ENCODE results near the gene PLCL2.
"Not testable (repeated sequence)": the region's sequence is repeated elsewhere in the genome, so short reads cannot be mapped to it uniquely, and the experiment has no call there.

PLCL2 gene

GRCh38 chr3:16957852-16958251 is 73.1 kb downstream of the PLCL2 start:
- H3K4me1 ChIP-seq (ENCODE audit: control insufficient read depth, low read depth, low read length), result peaks cover 13% of the 10 kb centered on the region
- H3K36me3 ChIP-seq (ENCODE audit: control insufficient read depth, low read depth, low read length); H3K27ac ChIP-seq (ENCODE audit: low read length): not testable (repeated sequence)

GRCh38 chr3:16960125-16960524 is 75.4 kb downstream of the PLCL2 start:
- Histone ChIP-seq H3K36me3 (ENCODE audit: control insufficient read depth, low read depth, low read length) (no peaks in the 10 kb centered on the region), H3K27me3 (ENCODE audit: control insufficient read depth, insufficient read depth, low read length) (no peaks in the 10 kb centered on the region), H3K9me3 (ENCODE audit: control insufficient read depth, low read depth, low read length) (no peaks in the 10 kb centered on the region), H3K9ac (ENCODE audit: low read length) (no peak overlapping the region), H3K27ac (ENCODE audit: low read length) (no peak overlapping the region), H3K4me3 (ENCODE audit: low read length) (no peak overlapping the region), H3K4me1 (ENCODE audit: control insufficient read depth, low read depth, low read length) (peaks cover 13% of the 10 kb centered on the region)

More at GRCh38 chr3:16957852-16958251, 73.1 kb downstream of the PLCL2 start:
- not testable (repeated sequence) for H3K4me3 ChIP-seq (ENCODE audit: low read length); H3K9ac ChIP-seq (ENCODE audit: low read length); H3K27me3 ChIP-seq (ENCODE audit: control insufficient read depth, insufficient read depth, low read length); H3K9me3 ChIP-seq (ENCODE audit: control insufficient read depth, low read depth, low read length)

- Histone ChIP-seq H3K27me3 (ENCODE audit: control insufficient read depth, insufficient read depth, low read length) (no peaks in the 10 kb centered on the region), H3K4me3 (ENCODE audit: low read length) (no peak overlapping the region), H3K4me1 (ENCODE audit: control insufficient read depth, low read depth, low read length) (peaks cover 13% of the 10 kb centered on the region), H3K9ac (ENCODE audit: low read length) (no peak overlapping the region), H3K27ac (ENCODE audit: low read length) (no peak overlapping the region), H3K36me3 (ENCODE audit: control insufficient read depth, low read depth, low read length) (no peaks in the 10 kb centered on the region), H3K9me3 (ENCODE audit: control insufficient read depth, low read depth, low read length) (no peaks in the 10 kb centered on the region)
Measured at GRCh38 chr3:16961621-16962205, 77.0 kb downstream of the PLCL2 start.

GRCh38 chr3:16975083-16975482 is 90.3 kb downstream of the PLCL2 start:
- no peak overlapping the region for H3K27ac ChIP-seq (ENCODE audit: low read length)
- no peaks in the 10 kb centered on the region for H3K4me1 ChIP-seq (ENCODE audit: control insufficient read depth, low read depth, low read length)
- H3K4me3 ChIP-seq (ENCODE audit: low read length), result no peak overlapping the region
- H3K27me3 ChIP-seq (ENCODE audit: control insufficient read depth, insufficient read depth, low read length), result no peaks in the 10 kb centered on the region
- no peaks in the 10 kb centered on the region for H3K36me3 ChIP-seq (ENCODE audit: control insufficient read depth, low read depth, low read length)
- no peaks in the 10 kb centered on the region for H3K9me3 ChIP-seq (ENCODE audit: control insufficient read depth, low read depth, low read length)
- H3K9ac ChIP-seq (ENCODE audit: low read length), result no peak overlapping the region

GRCh38 chr3:16978234-16978920 is 93.6 kb downstream of the PLCL2 start:
- Histone ChIP-seq H3K4me3 (ENCODE audit: low read length) (no peak overlapping the region), H3K9me3 (ENCODE audit: control insufficient read depth, low read depth, low read length) (no peaks in the 10 kb centered on the region), H3K27ac (ENCODE audit: low read length) (no peak overlapping the region), H3K36me3 (ENCODE audit: control insufficient read depth, low read depth, low read length) (no peaks in the 10 kb centered on the region), H3K4me1 (ENCODE audit: control insufficient read depth, low read depth, low read length) (no peaks in the 10 kb centered on the region), H3K27me3 (ENCODE audit: control insufficient read depth, insufficient read depth, low read length) (no peaks in the 10 kb centered on the region), H3K9ac (ENCODE audit: low read length) (no peak overlapping the region)

- no peaks in the 10 kb centered on the region for H3K36me3 ChIP-seq (ENCODE audit: control insufficient read depth, low read depth, low read length)
- no peak overlapping the region for H3K4me3 ChIP-seq (ENCODE audit: low read length)
- H3K9ac ChIP-seq (ENCODE audit: low read length), result no peak overlapping the region
- no peaks in the 10 kb centered on the region for H3K4me1 ChIP-seq (ENCODE audit: control insufficient read depth, low read depth, low read length)
- H3K9me3 ChIP-seq (ENCODE audit: control insufficient read depth, low read depth, low read length), result no peaks in the 10 kb centered on the region
- no peak overlapping the region for H3K27ac ChIP-seq (ENCODE audit: low read length)
- H3K27me3 ChIP-seq (ENCODE audit: control insufficient read depth, insufficient read depth, low read length), result no peaks in the 10 kb centered on the region
Measured at GRCh38 chr3:16978921-16979271, 94.1 kb downstream of the PLCL2 start.

GRCh38 chr3:16979769-16980515 is 95.2 kb downstream of the PLCL2 start:
- H3K4me3 ChIP-seq (ENCODE audit: low read length); H3K9me3 ChIP-seq (ENCODE audit: control insufficient read depth, low read depth, low read length); H3K27me3 ChIP-seq (ENCODE audit: control insufficient read depth, insufficient read depth, low read length); H3K4me1 ChIP-seq (ENCODE audit: control insufficient read depth, low read depth, low read length); H3K27ac ChIP-seq (ENCODE audit: low read length); H3K36me3 ChIP-seq (ENCODE audit: control insufficient read depth, low read depth, low read length); H3K9ac ChIP-seq (ENCODE audit: low read length): not testable (repeated sequence)

GRCh38 chr3:16980526-16980925 is 95.8 kb downstream of the PLCL2 start:
- H3K36me3 ChIP-seq (ENCODE audit: control insufficient read depth, low read depth, low read length); H3K27me3 ChIP-seq (ENCODE audit: control insufficient read depth, insufficient read depth, low read length); H3K4me3 ChIP-seq (ENCODE audit: low read length); H3K9ac ChIP-seq (ENCODE audit: low read length); H3K4me1 ChIP-seq (ENCODE audit: control insufficient read depth, low read depth, low read length); H3K27ac ChIP-seq (ENCODE audit: low read length); H3K9me3 ChIP-seq (ENCODE audit: control insufficient read depth, low read depth, low read length): not testable (repeated sequence)

GRCh38 chr3:16982460-16982859 is 97.7 kb downstream of the PLCL2 start:
- no peak overlapping the region for H3K9ac ChIP-seq (ENCODE audit: low read length)
- H3K27me3 ChIP-seq (ENCODE audit: control insufficient read depth, insufficient read depth, low read length), result no peaks in the 10 kb centered on the region
- no peak overlapping the region for H3K27ac ChIP-seq (ENCODE audit: low read length)
- no peaks in the 10 kb centered on the region for H3K9me3 ChIP-seq (ENCODE audit: control insufficient read depth, low read depth, low read length)
- no peaks in the 10 kb centered on the region for H3K36me3 ChIP-seq (ENCODE audit: control insufficient read depth, low read depth, low read length)
- H3K4me3 ChIP-seq (ENCODE audit: low read length), result no peak overlapping the region
- H3K4me1 ChIP-seq (ENCODE audit: control insufficient read depth, low read depth, low read length), result no peaks in the 10 kb centered on the region

GRCh38 chr3:16985608-16986007 is 100.9 kb downstream of the PLCL2 start:
- no peak overlapping the region for H3K27ac ChIP-seq (ENCODE audit: low read length)
- no peaks in the 10 kb centered on the region for H3K4me1 ChIP-seq (ENCODE audit: control insufficient read depth, low read depth, low read length)
- H3K36me3 ChIP-seq (ENCODE audit: control insufficient read depth, low read depth, low read length), result no peaks in the 10 kb centered on the region
- no peaks in the 10 kb centered on the region for H3K9me3 ChIP-seq (ENCODE audit: control insufficient read depth, low read depth, low read length)
- H3K27me3 ChIP-seq (ENCODE audit: control insufficient read depth, insufficient read depth, low read length), result no peaks in the 10 kb centered on the region
- H3K4me3 ChIP-seq (ENCODE audit: low read length), result no peak overlapping the region
- H3K9ac ChIP-seq (ENCODE audit: low read length), result no peak overlapping the region

GRCh38 chr3:16987141-16987540 is 102.4 kb downstream of the PLCL2 start:
- no peak overlapping the region for H3K27ac ChIP-seq (ENCODE audit: low read length)
- no peaks in the 10 kb centered on the region for H3K4me1 ChIP-seq (ENCODE audit: control insufficient read depth, low read depth, low read length)
- H3K9me3 ChIP-seq (ENCODE audit: control insufficient read depth, low read depth, low read length), result no peaks in the 10 kb centered on the region
- no peak overlapping the region for H3K4me3 ChIP-seq (ENCODE audit: low read length)
- no peaks in the 10 kb centered on the region for H3K36me3 ChIP-seq (ENCODE audit: control insufficient read depth, low read depth, low read length)
- no peak overlapping the region for H3K9ac ChIP-seq (ENCODE audit: low read length)
- H3K27me3 ChIP-seq (ENCODE audit: control insufficient read depth, insufficient read depth, low read length), result no peaks in the 10 kb centered on the region

GRCh38 chr3:16990163-16990562 is 105.4 kb downstream of the PLCL2 start:
- H3K27ac ChIP-seq (ENCODE audit: low read length), result no peak overlapping the region
- no peak overlapping the region for H3K9ac ChIP-seq (ENCODE audit: low read length)
- no peaks in the 10 kb centered on the region for H3K9me3 ChIP-seq (ENCODE audit: control insufficient read depth, low read depth, low read length)
- peaks cover 5% of the 10 kb centered on the region for H3K4me1 ChIP-seq (ENCODE audit: control insufficient read depth, low read depth, low read length)
- no peak overlapping the region for H3K4me3 ChIP-seq (ENCODE audit: low read length)
- H3K36me3 ChIP-seq (ENCODE audit: control insufficient read depth, low read depth, low read length), result no peaks in the 10 kb centered on the region
- H3K27me3 ChIP-seq (ENCODE audit: control insufficient read depth, insufficient read depth, low read length), result no peaks in the 10 kb centered on the region

All from iPS-18a (cell line).